HG03439 (cell line): ENCODE results near the gene SLC36A2.
A peak's percentile ranks its signal among the peaks of the same experiment; 100 is the strongest.
"Not testable (repeated sequence)": the region's sequence is repeated elsewhere in the genome, so short reads cannot be mapped to it uniquely, and the experiment has no call there.

ENCODE experiments used
- ATAC-seq: cut with Tn5 transposase; IDR thresholded peaks from one replicate; pipeline ENCODE4 v1.9.1; 2021; ENCODE audit warnings: mild to moderate bottlenecking, moderate library complexity; ENCODE audit not compliant: unreplicated experiment

SLC36A2 gene

DNA sequence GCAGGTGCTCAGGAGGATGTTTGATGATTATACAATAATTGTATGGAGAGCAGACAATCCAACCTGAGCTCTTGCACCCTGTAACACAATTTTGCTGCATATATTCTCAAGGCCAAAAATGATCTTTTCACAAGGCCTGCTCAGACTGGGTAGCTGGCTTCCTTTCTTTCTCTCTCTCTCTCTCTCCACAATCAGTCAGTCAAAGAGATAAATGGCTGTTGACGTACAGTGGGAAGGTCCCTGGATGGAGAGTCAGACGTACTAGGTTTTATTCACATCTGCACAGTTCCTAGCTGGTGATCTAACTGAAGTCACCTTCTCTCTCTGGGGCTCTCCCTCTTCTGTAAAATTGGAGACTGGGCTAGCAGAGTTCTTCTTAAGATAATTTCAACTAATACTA, 19.8 kb downstream of the SLC36A2 start:
- no peak for ATAC-seq

DNA sequence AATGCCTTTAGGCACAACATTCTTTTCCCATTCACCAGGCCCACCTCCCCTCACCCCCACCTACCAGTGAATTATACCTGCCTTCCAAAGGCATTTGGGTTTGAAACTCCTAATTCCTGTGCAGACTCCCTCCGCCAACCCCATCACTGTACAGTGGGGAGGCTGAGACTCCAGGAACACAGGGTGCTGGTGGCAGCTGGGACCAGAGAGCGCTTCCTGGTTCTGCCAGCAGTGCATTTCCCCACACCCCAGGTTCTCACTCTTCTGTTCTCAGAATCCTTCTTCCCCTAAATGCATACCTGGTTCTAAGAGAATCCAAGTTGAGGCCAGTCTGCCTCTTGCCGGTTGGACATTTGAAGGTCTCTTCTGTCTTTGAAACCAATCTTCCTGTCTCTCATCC, 21.1 kb downstream of the SLC36A2 start:
- no peak for ATAC-seq

DNA sequence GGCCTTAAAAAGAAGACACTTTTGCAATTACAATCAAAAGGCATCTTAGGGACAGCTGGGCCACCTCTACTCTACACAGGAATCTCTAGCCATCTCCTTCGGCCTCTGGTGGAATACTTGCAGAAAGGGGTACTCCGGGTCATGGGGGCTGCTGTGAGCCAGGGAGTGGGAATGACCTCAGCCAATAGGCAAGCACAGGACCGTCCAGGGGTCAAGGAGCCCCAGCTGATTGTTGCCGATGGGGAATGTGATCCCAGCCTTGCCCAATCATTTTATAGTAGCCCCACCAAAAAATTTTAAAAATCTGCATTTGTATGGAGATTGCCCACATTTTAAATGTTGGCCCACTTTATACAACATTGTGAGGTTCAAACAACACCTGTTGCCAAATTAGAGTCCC, 26.9 kb downstream of the SLC36A2 start:
- no peak for ATAC-seq

- ATAC-seq = no peak
These were observed 28.3 kb downstream of the SLC36A2 start for GRCh38 chr5:151318850-151319732.

- no peak for ATAC-seq
These were observed 29.5 kb downstream of the SLC36A2 start for GRCh38 chr5:151317871-151318270.

GRCh38 chr5:151315998-151316597, 31.3 kb downstream of the SLC36A2 start:
- peak; percentile 74 for ATAC-seq

- no peak for ATAC-seq
These were observed 34.0 kb downstream of the SLC36A2 start for GRCh38 chr5:151313357-151313756.

GRCh38 chr5:151312756-151313324, 34.5 kb downstream of the SLC36A2 start:
- no peak for ATAC-seq

- ATAC-seq = no peak
These were observed 36.4 kb downstream of the SLC36A2 start for GRCh38 chr5:151310932-151311331.

DNA sequence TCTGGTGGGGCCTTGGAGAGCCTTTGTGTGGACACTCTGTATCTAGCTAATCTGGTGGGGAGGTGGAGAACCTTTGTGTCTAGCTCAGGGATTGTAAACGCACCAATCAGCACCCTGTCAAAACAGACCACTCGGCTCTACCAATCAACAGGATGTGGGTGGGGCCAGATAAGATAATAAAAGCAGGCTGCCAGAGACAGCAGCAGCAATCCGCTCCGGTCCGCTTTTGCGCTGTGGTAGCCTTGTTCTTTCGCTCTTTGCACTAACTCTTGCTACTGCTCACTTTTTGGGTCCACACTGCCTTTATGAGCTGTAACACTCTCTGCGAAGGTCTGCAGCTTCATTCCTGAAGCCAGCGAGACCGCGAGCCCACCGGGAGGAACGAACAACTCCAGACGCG, 37.5 kb downstream of the SLC36A2 start:
- not testable (repeated sequence) for ATAC-seq

DNA sequence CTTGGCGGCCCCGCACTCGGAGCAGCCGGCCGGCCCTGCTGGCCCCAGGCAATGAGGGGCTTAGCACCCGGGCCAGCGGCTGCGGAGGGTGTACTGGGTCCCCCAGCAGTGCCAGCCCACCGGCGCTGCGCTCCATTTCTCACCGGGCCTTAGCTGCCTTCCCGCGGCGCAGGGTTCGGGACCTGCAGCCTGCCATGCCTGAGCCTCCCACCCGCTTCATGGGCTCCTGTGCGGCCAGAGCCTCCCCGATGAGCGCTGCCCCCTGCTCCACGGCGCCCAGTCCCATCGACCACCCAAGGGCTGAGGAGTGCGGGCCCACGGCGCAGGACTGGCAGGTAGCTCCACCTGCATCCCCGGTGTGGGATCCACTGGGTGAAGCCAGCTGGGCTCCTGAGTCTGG, 38.1 kb downstream of the SLC36A2 start:
- not testable (repeated sequence) for ATAC-seq

DNA sequence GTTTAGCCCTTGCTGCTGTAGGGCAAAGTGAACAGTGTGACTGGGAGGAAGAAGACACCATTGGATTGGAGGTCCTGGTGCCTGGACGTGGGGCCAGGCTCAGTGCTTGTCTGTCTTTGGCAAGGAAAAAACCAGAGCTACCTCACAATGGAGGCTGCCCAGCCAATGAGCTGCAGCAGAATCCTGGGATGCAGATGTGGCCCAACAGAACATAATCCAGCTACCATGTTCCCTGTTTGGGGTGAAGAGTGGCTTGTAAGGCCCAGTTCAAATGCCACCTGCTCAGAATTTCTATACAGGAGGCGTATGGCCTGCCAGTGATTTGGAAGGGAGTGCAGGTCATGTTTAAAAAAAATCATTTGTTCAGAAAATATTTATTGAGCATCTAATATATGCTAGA, 43.7 kb downstream of the SLC36A2 start, which contains the start of gene SLC36A3:
TSS of gene SLC36A3 (minus strand) at position 101 of the 400 bp plus-strand sequence. CDS start 412 bp downstream, outside the sequence.
- ATAC-seq = no peak

GRCh38 chr5:151298063-151298855, 49.1 kb downstream of the SLC36A2 start:
- ATAC-seq = no peak

DNA sequence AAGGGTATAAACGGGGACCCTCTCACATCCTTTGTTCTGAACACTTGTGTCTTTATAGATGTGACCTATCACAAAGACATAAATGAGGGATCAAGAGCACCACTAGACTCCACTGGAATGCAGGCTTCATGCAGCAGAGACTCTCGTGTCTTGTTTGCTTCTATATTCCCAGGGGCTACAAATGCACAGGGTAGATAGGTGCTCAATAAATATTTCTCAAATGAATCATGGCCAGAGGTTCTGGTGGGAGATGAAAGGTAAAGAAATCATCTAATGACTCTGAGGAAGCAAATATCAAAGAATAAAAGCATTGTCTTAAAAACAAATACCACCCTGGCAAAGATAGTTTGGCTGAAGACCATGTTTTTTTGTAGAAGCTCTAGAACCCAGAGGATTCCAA, 50.4 kb downstream of the SLC36A2 start:
- no peak for ATAC-seq

GRCh38 chr5:151296478-151296830, 50.9 kb downstream of the SLC36A2 start:
- no peak for ATAC-seq

DNA sequence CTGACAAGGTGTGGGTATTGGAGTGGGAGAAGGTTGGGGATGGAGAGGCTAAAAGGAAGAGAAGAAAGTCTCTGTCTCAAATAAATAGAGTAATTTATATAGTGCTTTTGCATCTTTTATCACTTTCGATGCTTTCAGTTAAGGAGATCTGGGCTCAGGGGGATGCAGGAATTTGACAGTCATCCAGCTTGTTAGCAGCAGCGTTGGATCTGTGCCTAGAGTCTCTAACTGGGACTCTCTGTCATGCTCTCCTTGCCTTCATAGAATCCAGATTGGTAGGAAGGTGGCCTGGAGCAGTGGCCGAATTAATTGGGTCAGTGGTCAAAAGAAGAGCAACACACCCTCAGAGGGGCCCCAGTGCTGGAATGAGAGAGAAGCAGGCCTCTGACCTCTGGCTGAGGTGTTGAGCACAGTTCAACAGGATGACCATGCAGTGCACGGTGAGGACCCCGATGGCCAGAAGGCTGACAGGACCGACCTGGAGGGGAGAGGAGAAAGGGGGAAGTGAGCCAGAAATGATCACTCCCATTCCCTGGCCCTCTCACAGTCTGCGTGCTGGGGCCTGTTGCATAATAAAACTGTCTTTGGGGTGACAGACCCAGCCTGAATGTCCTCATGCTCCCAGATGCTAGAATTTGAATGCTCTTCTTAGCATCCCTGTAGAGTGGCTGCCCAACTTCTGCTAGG, 51.4 kb downstream of the SLC36A2 start:
- no peak for ATAC-seq

GRCh38 chr5:151295138-151295537, 52.2 kb downstream of the SLC36A2 start:
- no peak for ATAC-seq

DNA sequence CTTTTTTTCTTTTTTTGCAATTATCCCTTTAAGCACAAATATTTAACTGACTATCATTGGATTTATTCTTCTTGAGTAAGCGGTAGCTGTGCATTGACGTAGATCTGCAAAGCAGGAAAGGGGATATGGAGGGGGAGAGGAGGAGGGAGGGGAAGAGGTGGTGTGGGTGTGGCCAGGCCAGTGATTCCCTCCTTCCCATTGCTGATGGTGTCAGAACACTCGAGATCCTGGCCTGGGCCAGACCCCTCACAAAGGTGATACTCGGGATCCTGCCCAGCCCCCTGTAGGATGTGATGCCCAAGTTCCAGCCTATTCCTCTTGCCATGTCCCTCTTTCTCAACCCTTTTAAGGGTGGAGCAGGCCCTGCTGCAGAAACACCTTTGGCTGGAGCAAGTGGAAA, 53.7 kb downstream of the SLC36A2 start:
- ATAC-seq = no peak

GRCh38 chr5:151288180-151288579, 59.2 kb downstream of the SLC36A2 start:
- no peak for ATAC-seq

DNA sequence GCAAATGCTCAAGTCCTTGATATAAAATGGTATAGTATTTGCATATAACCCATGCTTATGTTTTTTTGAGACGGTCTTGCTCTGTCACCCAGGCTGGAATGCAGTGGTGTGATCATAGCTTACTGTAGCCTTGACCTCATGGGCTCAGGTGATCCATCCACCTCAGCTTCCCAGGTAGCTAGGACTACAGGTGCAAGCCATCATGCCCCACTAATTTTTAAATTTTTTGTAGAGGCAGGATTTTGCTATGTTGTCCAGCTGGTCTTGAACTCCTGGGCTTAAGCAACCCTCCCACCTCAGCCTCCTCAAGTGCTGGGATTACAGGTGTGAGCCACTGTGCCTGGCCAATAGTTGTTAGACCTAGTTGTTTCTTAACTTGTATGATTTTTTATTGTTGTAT, 61.1 kb downstream of the SLC36A2 start:
- ATAC-seq = no peak

DNA sequence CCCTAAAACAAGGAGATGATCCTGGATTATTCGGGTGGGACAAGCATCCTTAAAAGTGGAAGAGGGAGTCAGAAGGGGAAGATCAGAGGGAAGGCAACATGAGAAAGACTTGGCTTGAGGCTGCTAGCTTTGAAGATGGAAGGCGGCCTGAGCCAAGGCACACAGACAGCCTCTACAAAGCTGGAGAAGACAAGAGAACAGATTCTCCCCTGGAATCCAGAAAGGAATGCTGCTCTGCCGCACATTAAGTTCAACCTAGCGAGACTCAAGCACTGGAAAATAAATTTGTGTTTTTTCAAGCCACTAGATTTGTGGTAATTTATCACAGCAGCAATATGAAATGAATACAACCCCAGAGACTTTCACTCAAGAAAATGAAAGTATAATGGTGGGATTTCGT, 61.7 kb downstream of the SLC36A2 start:
- no peak for ATAC-seq
